ENCODE measurements around the gene EED.
A peak's percentile ranks its signal among the peaks of the same experiment; 100 is the strongest.
"Not testable (repeated sequence)": the region's sequence is repeated elsewhere in the genome, so short reads cannot be mapped to it uniquely, and the experiment has no call there.

EED gene

GRCh38 chr11:86277741-86278140, 33.2 kb downstream of the EED start:
- DNase-seq (ENCODE audit: low read depth): peak; percentile 37
- no peak overlapping the region for H3K4me3 ChIP-seq (ENCODE audit: low read length)
- TF ChIP-seq, protein P1, sequence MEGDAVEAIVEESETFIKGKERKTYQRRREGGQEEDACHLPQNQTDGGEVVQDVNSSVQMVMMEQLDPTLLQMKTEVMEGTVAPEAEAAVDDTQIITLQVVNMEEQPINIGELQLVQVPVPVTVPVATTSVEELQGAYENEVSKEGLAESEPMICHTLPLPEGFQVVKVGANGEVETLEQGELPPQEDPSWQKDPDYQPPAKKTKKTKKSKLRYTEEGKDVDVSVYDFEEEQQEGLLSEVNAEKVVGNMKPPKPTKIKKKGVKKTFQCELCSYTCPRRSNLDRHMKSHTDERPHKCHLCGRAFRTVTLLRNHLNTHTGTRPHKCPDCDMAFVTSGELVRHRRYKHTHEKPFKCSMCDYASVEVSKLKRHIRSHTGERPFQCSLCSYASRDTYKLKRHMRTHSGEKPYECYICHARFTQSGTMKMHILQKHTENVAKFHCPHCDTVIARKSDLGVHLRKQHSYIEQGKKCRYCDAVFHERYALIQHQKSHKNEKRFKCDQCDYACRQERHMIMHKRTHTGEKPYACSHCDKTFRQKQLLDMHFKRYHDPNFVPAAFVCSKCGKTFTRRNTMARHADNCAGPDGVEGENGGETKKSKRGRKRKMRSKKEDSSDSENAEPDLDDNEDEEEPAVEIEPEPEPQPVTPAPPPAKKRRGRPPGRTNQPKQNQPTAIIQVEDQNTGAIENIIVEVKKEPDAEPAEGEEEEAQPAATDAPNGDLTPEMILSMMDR (conservative IDR thresholded peaks at IDR 0.05; ENCODE audit: low read length): no peak

DNA sequence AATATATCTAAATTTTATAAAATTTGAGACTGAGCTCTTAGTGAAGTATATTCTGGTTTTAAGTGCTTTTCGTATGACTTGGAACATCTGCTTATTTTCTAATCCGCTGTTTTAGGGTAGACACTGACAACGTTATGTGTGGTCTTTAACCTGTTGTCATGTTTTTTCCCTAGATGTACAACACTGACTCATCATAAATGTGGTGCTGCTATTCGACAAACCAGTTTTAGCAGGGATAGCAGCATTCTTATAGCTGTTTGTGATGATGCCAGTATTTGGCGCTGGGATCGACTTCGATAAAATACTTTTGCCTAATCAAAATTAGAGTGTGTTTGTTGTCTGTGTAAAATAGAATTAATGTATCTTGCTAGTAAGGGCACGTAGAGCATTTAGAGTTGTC, 33.7 kb downstream of the EED start:
- TF ChIP-seq, protein P1 (conservative IDR thresholded peaks at IDR 0.05; ENCODE audit: low read length): no peak
- H3K4me3 ChIP-seq (ENCODE audit: low read length): no peak overlapping the region
- no peak for DNase-seq (ENCODE audit: low read depth)

- TF ChIP-seq, protein P1 (conservative IDR thresholded peaks at IDR 0.05; ENCODE audit: low read length): no peak
- no peak overlapping the region for H3K4me3 ChIP-seq (ENCODE audit: low read length)
- no peak for DNase-seq (ENCODE audit: low read depth)
Measured at GRCh38 chr11:86279747-86280146, 35.2 kb downstream of the EED start.

DNA sequence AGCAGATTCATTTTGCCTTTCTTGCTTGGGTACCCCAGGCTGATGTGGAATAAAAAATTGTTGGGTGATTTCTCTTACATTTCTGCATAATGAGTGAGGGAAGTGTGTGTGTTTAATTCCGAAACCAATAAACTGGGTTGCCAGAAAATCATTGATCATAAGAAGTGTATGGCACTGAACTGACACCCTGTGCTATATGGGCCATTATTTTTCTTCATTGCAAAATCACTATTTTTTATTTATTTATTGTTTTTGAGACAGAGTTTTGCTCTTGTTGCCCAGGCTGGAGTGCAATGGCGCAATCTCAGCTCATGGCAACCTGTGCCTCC, 42.9 kb downstream of the EED start:
- no peak for DNase-seq (ENCODE audit: low read depth)
- TF ChIP-seq, protein P1 (conservative IDR thresholded peaks at IDR 0.05; ENCODE audit: low read length): no peak

DNA sequence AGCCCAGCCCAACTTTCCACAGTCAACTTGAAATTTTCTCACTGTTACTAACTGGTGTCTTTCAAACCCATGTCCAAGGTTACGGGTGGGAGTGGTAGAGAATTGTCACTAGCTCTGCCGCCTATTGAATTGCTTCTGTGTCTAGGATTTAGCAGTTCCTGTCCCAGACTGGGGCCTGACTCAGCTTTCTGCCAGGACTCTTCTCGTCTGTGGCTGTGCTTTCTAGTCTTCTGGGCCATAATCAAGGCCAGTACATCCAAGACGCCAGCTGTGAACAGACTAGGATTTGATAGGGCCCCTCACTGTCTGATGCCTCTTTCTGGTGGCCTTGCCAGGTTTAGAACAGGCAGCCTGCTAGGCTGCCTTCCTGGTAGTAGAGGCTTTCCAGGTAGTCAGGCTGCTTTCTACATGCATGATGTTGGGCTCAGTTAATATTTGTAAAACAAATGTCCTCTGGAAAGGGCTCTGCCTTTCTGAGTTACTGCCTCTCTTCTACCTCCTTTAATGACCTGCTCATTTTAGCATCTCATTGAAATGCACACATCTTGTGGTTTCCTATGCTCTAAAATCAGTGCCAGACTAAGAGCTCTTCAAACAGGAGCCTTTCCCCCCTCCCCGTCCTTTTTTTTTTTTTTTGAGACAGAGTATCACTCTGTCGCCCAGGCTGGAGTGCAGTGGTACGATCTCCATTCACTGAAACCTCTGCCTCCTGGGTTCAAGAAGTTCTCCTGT, 44.4 kb downstream of the EED start:
- H3K4me3 ChIP-seq (ENCODE audit: low read length): no peak overlapping the region
- peak; percentile 9 for DNase-seq (ENCODE audit: low read depth)
- TF ChIP-seq, protein P1 (conservative IDR thresholded peaks at IDR 0.05; ENCODE audit: low read length): no peak

More for the DNA sequence above, 42.9 kb downstream of the EED start:
- H3K4me3 ChIP-seq (ENCODE audit: low read length): no peak overlapping the region

DNA sequence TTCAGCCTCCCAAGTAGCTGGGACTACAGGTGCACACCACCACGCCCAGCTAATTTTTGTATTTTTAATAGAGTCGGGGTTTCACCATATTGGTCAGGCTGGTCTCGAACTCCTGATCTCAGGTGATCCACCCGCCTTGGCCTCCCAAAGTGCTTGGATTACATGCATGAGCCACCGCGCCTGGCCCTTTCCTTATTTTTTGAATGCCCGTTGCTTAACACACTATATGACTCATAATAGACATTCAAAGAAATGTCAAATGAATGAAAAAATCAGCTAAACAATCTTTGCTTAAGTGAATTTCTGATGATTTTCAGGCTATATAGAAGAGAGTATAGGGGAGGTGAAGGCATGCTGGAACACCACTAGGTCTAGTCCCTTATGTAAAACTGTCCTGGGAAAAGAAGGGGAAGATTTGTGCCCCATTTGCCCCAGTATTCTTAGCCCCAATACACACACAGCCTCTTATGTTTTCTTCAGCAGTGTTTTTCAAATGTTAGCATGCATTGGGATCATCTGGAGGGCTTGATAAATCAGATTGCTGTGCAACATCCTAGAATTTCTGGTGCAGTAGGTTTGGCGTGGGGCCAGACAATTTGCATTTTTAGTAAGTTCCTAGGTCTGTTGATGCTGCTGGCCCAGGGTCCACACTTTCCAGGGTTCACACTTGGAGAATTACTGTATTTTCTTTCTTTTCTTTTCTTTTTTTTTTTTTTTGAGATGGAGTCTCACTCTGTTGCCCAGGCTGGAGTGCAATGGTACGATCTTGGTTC, 45.1 kb downstream of the EED start:
- H3K4me3 ChIP-seq (ENCODE audit: low read length); DNase-seq (ENCODE audit: low read depth): not testable (repeated sequence)

- H3K4me3 ChIP-seq (ENCODE audit: low read length): no peak overlapping the region
- TF ChIP-seq, protein P1 (conservative IDR thresholded peaks at IDR 0.05; ENCODE audit: low read length): peak; percentile 75
- DNase-seq (ENCODE audit: low read depth): peak; percentile 48
Measured at GRCh38 chr11:86291466-86292262, 47.1 kb downstream of the EED start.
